ENCODE results near the gene NOS3.

Gene NOS3

DNA sequence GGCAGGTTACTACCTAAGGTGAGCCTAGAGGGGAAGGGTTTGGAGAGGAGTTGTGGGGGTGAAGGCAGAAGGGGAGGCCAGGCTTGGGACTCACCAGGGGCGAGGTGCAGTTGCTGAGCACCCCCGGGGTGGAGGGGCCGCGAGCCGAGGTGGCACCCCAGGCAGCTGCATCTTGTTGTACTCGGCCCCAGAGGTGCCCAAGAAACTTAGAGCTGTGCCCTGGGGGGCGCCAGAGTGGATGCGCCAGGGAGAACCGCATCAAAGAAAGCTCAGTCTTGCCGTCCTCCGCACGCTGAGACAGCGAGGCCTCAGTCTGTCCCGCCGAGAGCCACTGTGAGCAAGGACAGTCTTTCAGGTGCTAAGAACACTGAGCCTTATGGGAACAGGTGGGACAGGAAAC lies 26.1 kb downstream of the NOS3 start:
- H3K4me3 ChIP-seq (ENCODE audit: insufficient read length, low read depth): no peak overlapping the region
- no peak for DNase-seq (ENCODE audit: low read depth, low spot score)
- H3K27me3 ChIP-seq (ENCODE audit: insufficient read depth, insufficient read length): peaks cover 3% of the 10 kb centered on the region
- H3K9ac ChIP-seq (ENCODE audit: insufficient read length, low read depth): no peak overlapping the region
- H3K4me1 ChIP-seq (ENCODE audit: insufficient read depth, insufficient read length): peaks cover 33% of the 10 kb centered on the region
- TF ChIP-seq ZNF274 (IDR thresholded peaks at IDR 0.05; ENCODE audit: low read depth, low read length): no peak
- no peak for TF ChIP-seq SUZ12 (IDR thresholded peaks at IDR 0.05; ENCODE audit: extremely low read depth, insufficient read depth, insufficient read length)
- TF ChIP-seq YY1 (IDR thresholded peaks at IDR 0.05; ENCODE audit: insufficient read depth, insufficient read length): no peak
- H3K36me3 ChIP-seq (ENCODE audit: insufficient read depth, insufficient read length, low read length): peaks cover 12% of the 10 kb centered on the region
- no peaks in the 10 kb centered on the region for H3K9me3 ChIP-seq (ENCODE audit: insufficient read depth, low read length)

DNA sequence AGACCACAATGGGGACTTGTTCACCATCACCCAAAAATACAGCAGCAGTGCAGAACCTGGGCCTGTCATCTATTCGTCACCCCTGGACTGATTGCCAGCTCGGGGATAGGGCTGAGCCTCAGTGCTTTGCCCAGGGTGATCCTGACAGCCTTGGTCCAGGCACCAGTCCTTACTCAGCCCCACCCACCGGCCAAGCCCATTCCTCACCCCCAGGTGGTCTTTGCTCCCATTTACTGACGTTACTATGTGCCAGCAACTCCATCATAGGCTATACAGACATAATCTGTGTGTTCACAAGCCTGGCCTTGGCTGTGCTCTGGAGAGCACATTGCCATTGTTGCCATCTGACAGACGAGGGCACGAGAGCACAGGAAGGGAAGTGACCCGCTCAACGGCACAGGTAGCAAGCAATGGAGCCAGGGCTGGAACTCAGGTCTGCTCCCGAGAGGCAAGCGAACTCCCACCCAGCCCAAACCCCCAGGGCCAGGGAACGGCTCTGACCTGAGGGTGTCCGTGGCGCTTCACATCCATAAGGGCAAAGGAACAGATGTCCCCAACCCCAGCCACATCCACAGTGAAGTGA lies 26.6 kb downstream of the NOS3 start:
- no peak for DNase-seq (ENCODE audit: low read depth, low spot score)
- H3K9ac ChIP-seq (ENCODE audit: insufficient read length, low read depth): peak overlapping the region; percentile 82
- H3K9me3 ChIP-seq (ENCODE audit: insufficient read depth, low read length): no peaks in the 10 kb centered on the region
- no peak for TF ChIP-seq ZNF274 (IDR thresholded peaks at IDR 0.05; ENCODE audit: low read depth, low read length)
- TF ChIP-seq SUZ12 (IDR thresholded peaks at IDR 0.05; ENCODE audit: extremely low read depth, insufficient read depth, insufficient read length): no peak
- no peak for TF ChIP-seq YY1 (IDR thresholded peaks at IDR 0.05; ENCODE audit: insufficient read depth, insufficient read length)
- H3K27me3 ChIP-seq (ENCODE audit: insufficient read depth, insufficient read length): peaks cover 3% of the 10 kb centered on the region
- H3K4me3 ChIP-seq (ENCODE audit: insufficient read length, low read depth): peak overlapping the region; percentile 44
- peaks cover 31% of the 10 kb centered on the region for H3K4me1 ChIP-seq (ENCODE audit: insufficient read depth, insufficient read length)
- H3K36me3 ChIP-seq (ENCODE audit: insufficient read depth, insufficient read length, low read length): peaks cover 12% of the 10 kb centered on the region

DNA sequence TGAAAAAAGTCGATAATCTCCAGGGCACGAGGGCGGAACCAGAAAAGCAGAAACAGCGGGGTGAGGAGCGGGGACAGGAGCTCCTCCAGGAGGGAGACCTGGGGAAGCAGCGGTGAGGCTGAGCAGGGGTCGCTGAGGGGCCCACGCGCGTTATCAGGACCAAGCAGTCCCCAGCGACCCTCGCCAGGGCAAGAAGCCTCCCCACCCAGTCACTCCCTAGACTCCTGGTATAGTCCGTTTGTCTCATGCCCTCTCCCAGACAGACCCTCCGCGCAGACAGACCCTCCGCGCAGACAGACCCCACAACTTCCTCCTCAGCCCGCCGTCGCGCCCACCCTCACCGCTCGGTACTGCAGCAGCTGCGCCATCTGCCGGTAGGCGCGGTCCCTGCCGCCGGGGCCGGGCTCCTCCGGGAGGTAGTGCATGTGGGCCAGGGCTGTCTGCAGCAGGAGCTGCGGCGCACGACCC lies 27.2 kb downstream of the NOS3 start:
- Histone ChIP-seq H3K4me3 (ENCODE audit: insufficient read length, low read depth) (peak overlapping the region; percentile 44), H3K27me3 (ENCODE audit: insufficient read depth, insufficient read length) (peaks cover 3% of the 10 kb centered on the region), H3K36me3 (ENCODE audit: insufficient read depth, insufficient read length, low read length) (peaks cover 12% of the 10 kb centered on the region), H3K9ac (ENCODE audit: insufficient read length, low read depth) (peak overlapping the region; percentile 82), H3K9me3 (ENCODE audit: insufficient read depth, low read length) (no peaks in the 10 kb centered on the region), H3K4me1 (ENCODE audit: insufficient read depth, insufficient read length) (peaks cover 28% of the 10 kb centered on the region)
- no peak for TF ChIP-seq SUZ12 (IDR thresholded peaks at IDR 0.05; ENCODE audit: extremely low read depth, insufficient read depth, insufficient read length)
- TF ChIP-seq YY1 (IDR thresholded peaks at IDR 0.05; ENCODE audit: insufficient read depth, insufficient read length): no peak
- no peak for TF ChIP-seq ZNF274 (IDR thresholded peaks at IDR 0.05; ENCODE audit: low read depth, low read length)
- peak; percentile 76 for DNase-seq (ENCODE audit: low read depth, low spot score)

DNA sequence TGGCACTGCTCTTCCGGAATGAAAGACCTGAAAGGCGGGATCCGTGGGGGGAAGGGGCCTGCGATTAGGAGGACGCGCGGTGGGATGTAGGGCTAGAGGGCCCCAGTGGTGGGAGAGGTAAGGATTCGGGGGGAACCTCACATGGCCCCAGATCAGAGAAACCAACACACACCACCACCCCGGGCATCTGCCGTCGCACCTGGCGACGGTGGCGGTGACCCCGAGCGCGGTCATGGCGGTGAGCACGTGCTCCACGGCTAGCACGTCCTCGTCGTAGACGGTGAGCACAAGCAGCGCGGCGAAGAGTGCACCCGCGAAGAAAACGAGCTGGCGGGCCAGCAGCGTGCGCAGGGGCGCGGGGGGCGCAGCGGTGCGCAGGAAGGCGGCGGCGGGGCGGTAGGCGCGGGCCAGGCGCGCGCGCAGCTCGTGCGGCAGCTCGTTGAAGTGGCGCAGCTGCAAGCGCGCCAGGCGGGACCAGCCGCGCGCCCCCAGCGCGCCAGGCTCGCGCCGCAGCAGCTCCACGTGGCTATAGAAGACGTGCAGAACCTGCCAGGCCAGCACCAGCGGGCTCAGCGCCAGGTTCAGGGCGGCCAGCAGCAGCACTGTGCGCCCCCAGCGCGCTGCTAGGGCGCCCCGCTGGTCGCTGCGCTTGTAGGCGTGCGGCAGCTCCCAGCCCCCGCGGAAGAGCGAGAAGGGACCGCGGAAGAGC lies 27.8 kb downstream of the NOS3 start:
- Histone ChIP-seq H3K4me3 (ENCODE audit: insufficient read length, low read depth) (peak overlapping the region; percentile 0), H3K4me1 (ENCODE audit: insufficient read depth, insufficient read length) (peaks cover 31% of the 10 kb centered on the region), H3K27me3 (ENCODE audit: insufficient read depth, insufficient read length) (peaks cover 3% of the 10 kb centered on the region), H3K9ac (ENCODE audit: insufficient read length, low read depth) (peak overlapping the region; percentile 32), H3K9me3 (ENCODE audit: insufficient read depth, low read length) (no peaks in the 10 kb centered on the region), H3K36me3 (ENCODE audit: insufficient read depth, insufficient read length, low read length) (peaks cover 12% of the 10 kb centered on the region)
- no peak for TF ChIP-seq ZNF274 (IDR thresholded peaks at IDR 0.05; ENCODE audit: low read depth, low read length)
- no peak for TF ChIP-seq YY1 (IDR thresholded peaks at IDR 0.05; ENCODE audit: insufficient read depth, insufficient read length)
- TF ChIP-seq SUZ12 (IDR thresholded peaks at IDR 0.05; ENCODE audit: extremely low read depth, insufficient read depth, insufficient read length): no peak
- DNase-seq (ENCODE audit: low read depth, low spot score): no peak

DNA sequence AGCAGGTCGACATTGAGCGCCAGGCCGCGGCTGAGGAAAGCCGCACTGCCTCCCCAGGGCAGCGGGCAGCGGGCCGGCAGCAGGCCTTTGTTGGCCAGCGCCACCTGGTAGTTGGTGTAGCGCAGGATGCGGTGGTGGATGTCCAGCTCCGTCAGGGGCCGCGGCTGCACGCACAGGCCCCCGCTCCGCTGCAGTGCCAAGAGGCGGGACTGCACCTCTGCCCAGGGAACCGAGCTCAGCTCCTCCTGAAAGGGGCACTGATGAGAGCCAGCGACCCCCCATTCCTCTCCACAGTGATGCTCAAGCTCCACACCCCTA lies 28.3 kb downstream of the NOS3 start:
- peaks cover 3% of the 10 kb centered on the region for H3K27me3 ChIP-seq (ENCODE audit: insufficient read depth, insufficient read length)
- peaks cover 9% of the 10 kb centered on the region for H3K36me3 ChIP-seq (ENCODE audit: insufficient read depth, insufficient read length, low read length)
- DNase-seq (ENCODE audit: low read depth, low spot score): no peak
- TF ChIP-seq YY1 (IDR thresholded peaks at IDR 0.05; ENCODE audit: insufficient read depth, insufficient read length): no peak
- TF ChIP-seq SUZ12 (IDR thresholded peaks at IDR 0.05; ENCODE audit: extremely low read depth, insufficient read depth, insufficient read length): no peak
- TF ChIP-seq ZNF274 (IDR thresholded peaks at IDR 0.05; ENCODE audit: low read depth, low read length): no peak
- H3K9me3 ChIP-seq (ENCODE audit: insufficient read depth, low read length): no peaks in the 10 kb centered on the region
- peaks cover 32% of the 10 kb centered on the region for H3K4me1 ChIP-seq (ENCODE audit: insufficient read depth, insufficient read length)
- peak overlapping the region; percentile 42 for H3K9ac ChIP-seq (ENCODE audit: insufficient read length, low read depth)
- no peak overlapping the region for H3K4me3 ChIP-seq (ENCODE audit: insufficient read length, low read depth)

DNA sequence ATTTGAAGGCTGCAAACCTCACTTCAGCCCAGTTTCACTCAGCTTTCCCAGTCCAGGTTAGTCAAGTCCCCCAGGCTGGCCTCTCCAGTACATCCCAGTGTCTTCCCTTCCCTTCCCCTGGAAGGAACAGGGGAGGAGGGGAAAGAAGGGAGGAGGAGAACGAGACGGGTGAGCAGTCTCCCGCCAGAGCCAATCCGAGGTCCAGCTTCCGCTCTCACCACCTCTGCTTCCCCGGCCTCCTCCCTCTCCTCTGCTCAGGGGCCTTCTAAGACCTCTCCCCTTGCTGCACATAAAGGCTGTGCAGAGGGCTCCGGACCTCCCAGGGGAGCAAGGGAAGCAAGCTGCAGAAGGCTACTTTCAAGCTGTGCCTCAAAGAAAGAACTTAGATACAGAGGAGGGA lies 29.4 kb downstream of the NOS3 start:
- Histone ChIP-seq H3K27me3 (ENCODE audit: insufficient read depth, insufficient read length) (peaks cover 3% of the 10 kb centered on the region), H3K9me3 (ENCODE audit: insufficient read depth, low read length) (no peaks in the 10 kb centered on the region), H3K9ac (ENCODE audit: insufficient read length, low read depth) (peak overlapping the region; percentile 29), H3K4me3 (ENCODE audit: insufficient read length, low read depth) (no peak overlapping the region), H3K36me3 (ENCODE audit: insufficient read depth, insufficient read length, low read length) (peaks cover 2% of the 10 kb centered on the region), H3K4me1 (ENCODE audit: insufficient read depth, insufficient read length) (peaks cover 34% of the 10 kb centered on the region)
- TF ChIP-seq ZNF274 (IDR thresholded peaks at IDR 0.05; ENCODE audit: low read depth, low read length) (no peak), YY1 (IDR thresholded peaks at IDR 0.05; ENCODE audit: insufficient read depth, insufficient read length) (no peak), SUZ12 (IDR thresholded peaks at IDR 0.05; ENCODE audit: extremely low read depth, insufficient read depth, insufficient read length) (no peak)
- DNase-seq (ENCODE audit: low read depth, low spot score): no peak

DNA sequence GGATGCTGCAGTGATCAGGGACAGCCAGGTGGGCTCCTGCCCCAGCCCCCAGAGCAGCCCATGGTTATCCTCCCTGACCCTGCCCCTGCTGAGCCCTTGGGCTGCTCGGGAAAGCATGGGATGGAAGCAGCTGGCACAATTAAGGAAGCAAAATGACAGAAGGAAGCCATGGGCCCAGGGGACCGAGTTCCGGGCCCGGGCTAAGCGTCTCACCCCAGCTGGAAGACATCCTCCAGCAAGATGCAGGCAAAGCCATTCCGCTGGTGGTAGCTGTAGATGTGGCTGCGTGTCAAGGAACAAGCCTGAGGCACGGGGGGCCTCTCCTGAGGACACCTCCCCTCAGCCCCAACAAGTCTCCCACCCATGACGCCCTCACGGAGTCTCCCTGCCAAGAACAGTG lies 32.4 kb downstream of the NOS3 start:
- no peak for DNase-seq (ENCODE audit: low read depth, low spot score)

More for the DNA sequence above, 32.4 kb downstream of the NOS3 start:
- TF ChIP-seq ZNF274 (IDR thresholded peaks at IDR 0.05; ENCODE audit: low read depth, low read length) (no peak), YY1 (IDR thresholded peaks at IDR 0.05; ENCODE audit: insufficient read depth, insufficient read length) (no peak), SUZ12 (IDR thresholded peaks at IDR 0.05; ENCODE audit: extremely low read depth, insufficient read depth, insufficient read length) (no peak)
- no peaks in the 10 kb centered on the region for H3K36me3 ChIP-seq (ENCODE audit: insufficient read depth, insufficient read length, low read length)
- peaks cover 30% of the 10 kb centered on the region for H3K4me1 ChIP-seq (ENCODE audit: insufficient read depth, insufficient read length)
- no peak overlapping the region for H3K9ac ChIP-seq (ENCODE audit: insufficient read length, low read depth)
- H3K4me3 ChIP-seq (ENCODE audit: insufficient read length, low read depth): no peak overlapping the region
- no peaks in the 10 kb centered on the region for H3K27me3 ChIP-seq (ENCODE audit: insufficient read depth, insufficient read length)
- no peaks in the 10 kb centered on the region for H3K9me3 ChIP-seq (ENCODE audit: insufficient read depth, low read length)
